ENCODE results near the gene BIRC7.

BIRC7 gene

GRCh38 chr20:63226042-63226943 is 9.4 kb upstream of the BIRC7 start:
- no peak for DNase-seq

DNA sequence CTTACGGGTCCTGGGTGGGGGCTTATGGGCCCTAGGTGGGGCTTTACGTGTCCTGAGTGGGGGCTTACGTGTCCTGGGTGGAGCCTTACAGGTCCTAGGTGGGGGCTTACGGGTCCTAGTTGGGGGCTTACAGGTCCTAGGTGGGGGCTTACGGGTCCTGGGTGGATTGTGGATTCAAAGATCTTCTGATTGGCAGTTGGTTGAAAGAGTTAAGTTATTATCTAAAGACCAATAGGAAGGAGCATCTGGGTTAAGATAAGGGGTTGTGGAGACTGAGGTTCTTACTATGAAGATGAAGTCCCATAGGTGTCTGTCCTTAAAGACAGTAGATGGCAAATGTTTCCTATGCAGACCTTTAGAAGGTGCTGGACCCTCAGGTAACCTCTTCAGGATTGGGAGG is 8.4 kb upstream of the BIRC7 start:
- DNase-seq, result no peak

DNA sequence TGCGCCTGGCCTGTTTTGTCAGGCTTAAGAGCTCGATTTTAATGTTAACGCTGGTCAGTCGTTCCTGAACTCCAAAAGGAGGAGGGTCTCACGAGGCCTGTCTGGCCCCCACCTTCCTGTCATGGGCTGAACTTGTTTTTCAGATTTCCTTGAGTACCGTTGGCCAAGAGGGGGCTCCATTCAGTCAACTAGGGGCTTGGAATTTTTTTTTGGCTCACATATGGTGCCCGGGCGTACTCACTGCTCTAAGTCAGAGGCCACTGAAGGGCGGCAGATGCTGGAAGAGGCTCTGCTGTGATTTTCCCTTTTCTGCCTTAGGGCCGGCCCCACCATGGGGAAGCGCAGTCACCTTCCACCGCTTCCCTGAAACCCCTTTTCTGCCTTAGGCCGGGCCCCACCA is 6.9 kb upstream of the BIRC7 start:
- DNase-seq, result no peak

GRCh38 chr20:63230800-63231268 is 4.9 kb upstream of the BIRC7 start:
- no peak for DNase-seq

- no peak for DNase-seq
Observed at GRCh38 chr20:63232235-63233060, 3.3 kb upstream of the BIRC7 start.

DNA sequence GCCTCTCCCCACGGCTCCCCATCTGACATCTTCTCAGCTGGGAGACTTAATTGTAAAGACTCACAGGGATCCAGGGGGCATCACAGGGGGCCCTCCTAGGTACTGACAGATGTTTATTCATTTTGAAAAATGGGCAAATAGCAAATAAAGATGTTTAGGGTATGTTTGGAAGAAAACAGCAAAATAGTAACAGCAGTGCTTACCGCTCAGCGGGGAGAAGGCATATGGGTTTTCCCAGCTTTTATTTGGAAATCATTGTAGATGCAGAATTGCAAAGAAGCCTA is 2.7 kb upstream of the BIRC7 start:
- no peak for DNase-seq

- no peak for DNase-seq
Observed at GRCh38 chr20:63233924-63234323, 1.8 kb upstream of the BIRC7 start.

DNA sequence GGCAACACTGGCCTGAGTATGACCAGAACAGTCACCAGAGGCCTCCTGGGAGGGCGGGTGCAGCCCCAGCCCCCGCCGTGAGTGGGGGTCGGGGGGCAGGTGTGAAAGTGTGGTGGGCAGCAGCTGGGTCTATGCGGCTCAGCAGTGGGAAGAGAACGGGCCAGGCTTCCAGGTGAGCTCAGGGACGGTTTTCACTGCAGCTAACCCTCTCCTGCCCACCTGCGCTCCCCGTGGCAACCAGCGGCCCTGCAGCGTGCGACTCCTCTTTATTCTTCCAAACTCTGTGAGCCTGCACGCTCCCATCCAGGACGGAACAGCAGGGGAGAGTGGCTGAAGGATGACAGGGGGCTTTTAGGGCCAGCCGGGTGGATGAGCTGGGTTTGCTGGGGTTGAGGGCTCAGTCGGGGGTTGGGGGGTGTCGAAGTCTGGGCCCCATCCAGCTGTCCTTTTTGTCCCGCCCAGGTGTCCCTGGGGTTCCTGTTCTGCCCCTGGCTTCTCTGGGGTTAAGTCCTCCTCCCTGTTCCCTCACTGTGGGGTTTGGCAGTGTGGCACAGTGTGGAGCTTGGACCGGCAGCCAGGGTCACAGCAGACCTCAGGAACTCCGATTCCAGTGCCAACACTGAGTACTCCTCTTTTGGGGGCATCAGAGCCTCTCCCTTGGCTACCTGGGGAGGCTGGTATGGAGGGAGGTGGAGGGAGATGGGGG is 859 bp upstream of the BIRC7 start:
- DNase-seq, result peak in 1 of 2 donors; percentile 32

- DNase-seq, result no peak
Observed at GRCh38 chr20:63236116-63236837, 572 bp downstream of the BIRC7 start.

DNA sequence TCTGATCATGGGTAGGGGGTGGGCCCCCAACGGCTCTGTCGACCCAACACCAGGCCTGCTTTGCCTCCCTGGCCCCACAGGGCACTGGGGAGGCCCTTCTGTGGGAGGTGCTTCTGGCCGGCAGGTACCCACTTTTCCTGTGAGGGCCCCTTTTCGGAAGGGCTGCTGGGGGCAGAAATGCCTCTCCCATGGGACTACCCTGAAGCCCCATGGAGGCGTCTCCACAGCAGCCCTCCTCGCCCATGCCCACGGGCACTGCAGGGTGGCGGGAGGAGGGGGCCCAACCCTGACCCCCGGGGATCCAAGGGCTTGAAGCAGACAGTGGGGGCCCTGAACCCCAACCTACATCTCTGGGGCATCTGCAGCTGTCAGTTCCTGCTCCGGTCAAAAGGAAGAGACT is 2.3 kb downstream of the BIRC7 start:
- no peak for DNase-seq

GRCh38 chr20:63238514-63239125 is 2.9 kb downstream of the BIRC7 start:
- no peak for DNase-seq

DNA sequence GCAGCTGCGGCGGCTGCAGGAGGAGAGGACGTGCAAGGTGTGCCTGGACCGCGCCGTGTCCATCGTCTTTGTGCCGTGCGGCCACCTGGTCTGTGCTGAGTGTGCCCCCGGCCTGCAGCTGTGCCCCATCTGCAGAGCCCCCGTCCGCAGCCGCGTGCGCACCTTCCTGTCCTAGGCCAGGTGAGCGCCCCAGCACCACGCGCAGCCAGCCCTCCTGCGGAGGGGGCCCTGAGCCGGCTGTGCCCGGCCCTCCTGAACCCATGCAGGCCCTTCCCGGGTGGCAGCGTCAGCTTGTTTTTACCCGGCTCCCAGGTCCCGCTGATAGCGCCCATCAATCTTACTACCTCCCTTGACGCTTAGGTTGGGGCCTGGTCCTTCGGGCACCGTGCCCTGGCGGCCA is 3.7 kb downstream of the BIRC7 start:
- no peak for DNase-seq

GRCh38 chr20:63240004-63240403 is 4.3 kb downstream of the BIRC7 start:
- DNase-seq, result no peak

- DNase-seq, result no peak
Observed at GRCh38 chr20:63241272-63241671, 5.6 kb downstream of the BIRC7 start.

DNA sequence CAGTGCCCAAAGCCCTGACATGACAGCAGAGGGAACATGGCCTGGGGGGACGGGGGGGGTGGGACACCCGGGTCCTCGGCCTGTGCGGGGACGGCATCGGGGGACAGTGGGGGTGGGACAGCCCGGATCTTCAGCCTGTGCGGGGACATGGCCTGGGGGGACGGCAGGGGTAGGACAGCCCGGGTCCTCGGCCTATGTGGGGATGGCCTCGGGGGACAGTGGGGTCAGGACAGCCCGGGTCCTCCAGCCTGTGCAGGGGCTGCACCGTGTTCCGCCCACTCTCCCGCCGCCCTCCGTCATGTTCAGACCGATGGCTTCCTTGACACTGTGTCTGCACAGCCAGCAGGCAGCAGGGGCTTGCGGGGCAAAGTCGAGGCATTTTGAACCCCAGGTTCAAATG is 7.0 kb downstream of the BIRC7 start:
- DNase-seq, result no peak

- no peak for DNase-seq
Observed at GRCh38 chr20:63243604-63244247, 8.0 kb downstream of the BIRC7 start.

GRCh38 chr20:63244468-63244867 is 8.8 kb downstream of the BIRC7 start:
- DNase-seq, result no peak

- DNase-seq, result no peak
Observed at GRCh38 chr20:63246490-63247288, 11.0 kb downstream of the BIRC7 start.

GRCh38 chr20:63247671-63248228 is 12.0 kb downstream of the BIRC7 start:
- no peak for DNase-seq

GRCh38 chr20:63248835-63249591 is 13.3 kb downstream of the BIRC7 start:
- DNase-seq, result no peak
